Embryonic facial prominence (tissue), 1 donor: ENCODE measurements around the gene ERICH6B.
A peak's percentile ranks its signal among the peaks of the same experiment; 100 is the strongest.
"Not testable (repeated sequence)": the region's sequence is repeated elsewhere in the genome, so short reads cannot be mapped to it uniquely, and the experiment has no call there.

Experiments
- DNase-seq: peaks from one replicate; pipeline ENCODE4 v3.0.0-alpha.2; 2016; ENCODE audit errors: extremely low spot score

ERICH6B gene

DNA sequence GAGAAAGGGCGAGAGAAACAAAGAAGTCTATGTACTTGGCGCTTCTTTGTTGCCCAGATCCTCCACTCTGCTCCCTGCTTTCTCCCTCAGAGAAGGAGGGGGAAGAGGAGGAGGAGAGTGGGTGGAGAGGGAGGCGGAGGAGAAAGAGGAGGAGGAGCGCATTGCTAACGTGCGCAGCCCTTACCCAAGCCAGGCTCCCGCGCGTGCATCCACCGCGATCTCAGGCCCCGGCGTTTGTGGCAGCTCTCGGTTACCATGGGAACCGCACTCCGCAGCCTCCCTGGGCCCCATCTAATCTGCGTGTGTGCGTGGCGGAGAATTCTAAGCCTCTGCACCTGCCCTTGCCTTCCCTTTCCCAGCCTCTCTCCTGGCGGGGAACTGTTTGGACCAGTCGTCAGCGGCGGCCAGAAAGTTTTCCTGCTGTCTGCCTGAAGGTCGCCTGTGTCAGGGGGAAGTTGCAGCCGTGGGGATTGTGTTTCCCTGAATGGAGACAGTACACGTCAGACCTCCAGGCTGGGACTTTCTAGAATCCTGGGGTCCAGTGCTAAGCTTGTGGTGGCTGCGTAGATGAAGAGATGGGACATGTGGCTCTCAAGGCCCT is at the start of gene ERICH6B:
Gene ERICH6B, minus strand, starts transcription at position 239 of the 601 bp plus-strand sequence. CDS start 18,734 bp downstream, outside the sequence.
- DNase-seq: peak; percentile 66

DNA sequence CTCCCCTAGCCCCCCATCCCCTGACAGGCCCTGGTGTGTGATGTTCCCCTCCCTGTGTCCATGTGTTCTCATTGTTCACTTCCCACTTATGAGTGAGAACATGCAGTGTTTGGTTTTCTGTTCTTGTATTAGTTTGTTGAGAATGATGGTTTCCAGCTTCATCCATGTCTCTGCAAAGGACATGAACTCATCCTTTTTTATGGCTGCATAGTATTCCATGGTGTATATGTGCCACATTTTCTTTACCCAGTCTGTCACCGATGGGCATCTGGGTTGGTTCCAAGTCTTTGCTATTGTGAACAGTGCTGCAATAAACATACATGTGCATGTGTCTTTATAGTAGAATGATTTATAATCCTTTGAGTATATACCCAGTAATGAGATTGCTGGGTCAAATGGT is 47.4 kb upstream of the ERICH6B start:
- DNase-seq: not testable (repeated sequence)

DNA sequence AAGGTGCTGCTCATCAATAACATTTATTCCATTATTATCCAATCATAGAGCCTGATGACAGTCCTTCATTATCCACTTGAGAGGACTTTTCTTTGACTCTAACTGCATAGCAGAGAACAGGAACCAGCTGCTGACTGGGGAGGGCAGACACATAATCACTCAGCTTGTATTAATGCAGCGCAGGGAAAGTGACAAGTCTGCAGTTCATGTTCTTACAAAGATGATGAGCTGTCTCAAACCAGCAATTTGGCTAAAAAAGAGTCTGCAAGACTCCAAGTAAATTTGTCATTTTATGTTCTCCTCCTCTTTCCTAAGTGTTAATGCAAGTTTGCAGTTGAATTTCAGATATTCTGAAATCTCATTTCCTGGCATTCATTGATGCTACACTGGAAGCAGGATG is 46.6 kb upstream of the ERICH6B start:
- DNase-seq: no peak

DNA sequence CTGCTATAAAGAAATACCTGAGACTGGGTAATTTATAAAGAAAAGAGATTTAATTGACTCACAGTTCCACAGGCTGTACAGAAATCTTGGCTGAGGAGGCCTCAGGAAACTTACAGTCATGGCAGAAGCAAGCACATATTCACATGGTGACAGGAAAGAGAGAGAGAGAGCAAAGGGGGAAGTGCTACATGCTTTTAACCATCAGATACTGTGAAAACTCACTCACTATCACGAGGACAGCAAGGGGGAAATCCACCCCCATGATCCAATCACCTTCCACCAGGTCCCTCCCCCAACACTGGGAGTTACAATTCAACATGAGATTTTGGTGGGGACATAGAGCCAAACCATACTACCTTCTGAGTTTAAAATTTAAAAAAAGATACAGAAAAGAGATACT is 44.9 kb upstream of the ERICH6B start:
- not testable (repeated sequence) for DNase-seq

DNA sequence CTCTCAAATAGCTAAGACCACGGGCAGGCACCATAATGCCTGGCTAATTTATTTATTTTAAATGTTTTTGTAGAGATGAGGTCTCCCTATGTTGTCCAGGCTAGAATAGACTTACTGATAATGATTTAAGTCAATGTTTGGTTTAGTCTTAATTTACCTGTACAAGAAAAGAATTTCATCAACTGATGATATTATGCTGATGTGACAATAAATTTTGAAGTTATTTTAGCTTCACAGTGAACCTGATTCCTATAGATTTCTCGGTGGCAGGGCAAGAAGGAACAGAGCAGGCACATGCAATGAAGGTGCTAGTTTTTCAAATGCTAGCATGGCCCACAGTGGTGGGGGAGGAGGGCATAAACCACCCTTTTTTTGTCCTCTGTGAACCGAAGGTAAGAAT is 44.0 kb upstream of the ERICH6B start:
- no peak for DNase-seq

DNA sequence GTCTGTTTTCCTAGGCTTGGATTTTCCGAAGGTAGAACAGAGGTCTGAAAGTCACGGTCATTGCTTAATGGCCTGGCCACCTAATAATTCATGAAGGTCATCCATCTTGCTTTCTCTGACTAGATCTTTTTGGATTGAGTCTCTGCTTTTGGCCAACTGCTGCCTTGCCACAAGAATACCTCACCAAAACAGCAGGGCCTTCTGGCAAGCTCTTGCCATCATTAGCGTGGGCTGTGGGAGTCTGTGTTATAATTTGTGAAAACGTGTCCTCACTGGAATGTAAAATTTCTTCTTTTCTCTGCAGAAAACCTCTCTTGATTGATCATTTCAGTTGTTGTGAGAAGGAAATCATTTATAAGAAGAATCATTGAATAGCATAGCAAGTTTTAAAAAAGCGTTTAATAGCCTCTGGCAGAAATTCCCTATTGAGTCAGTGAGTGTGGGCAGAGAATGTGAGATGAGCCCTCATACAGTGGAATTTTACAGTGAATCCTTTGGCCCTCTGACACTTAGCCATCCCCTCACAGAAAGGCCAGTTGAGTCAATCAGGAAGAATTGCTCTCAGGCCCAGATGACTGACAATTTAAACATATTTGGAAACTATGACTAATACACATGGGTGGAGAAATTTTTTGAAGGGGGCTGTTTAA is 43.2 kb upstream of the ERICH6B start:
- no peak for DNase-seq

DNA sequence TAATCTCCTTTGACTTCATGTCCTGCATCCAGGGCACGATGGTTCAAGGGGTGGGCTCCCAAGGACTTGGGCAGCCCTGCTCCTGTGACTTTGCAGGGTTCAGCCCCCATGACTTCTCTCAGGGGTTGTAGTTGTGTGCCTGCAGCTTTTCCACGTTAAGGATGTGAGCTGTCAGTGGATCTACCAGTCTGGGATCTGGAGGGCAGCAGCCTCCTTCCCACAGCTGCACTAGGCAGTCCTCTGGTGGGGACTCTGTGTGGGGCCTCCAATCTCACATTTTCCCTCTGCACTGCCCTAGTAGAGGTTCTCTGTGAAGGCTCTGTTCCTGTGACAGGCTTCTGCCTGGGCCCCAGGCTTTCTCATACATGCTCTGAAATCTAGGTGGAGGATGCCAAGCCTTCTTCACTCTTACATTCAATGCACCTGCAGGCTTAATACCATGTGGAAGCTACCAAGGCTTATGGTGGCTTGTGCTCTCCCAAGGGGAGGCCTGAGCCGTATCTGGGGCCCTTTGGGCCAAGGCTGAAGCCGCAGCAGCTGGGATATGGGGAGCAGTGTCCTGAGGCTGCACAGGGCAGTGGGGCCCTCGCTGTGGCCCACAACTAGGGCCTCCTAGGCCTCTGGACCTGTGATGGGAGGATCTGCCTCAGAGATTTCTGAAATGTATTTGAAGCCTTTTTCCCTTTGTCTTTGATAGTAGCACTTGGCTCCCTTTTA is 39.3 kb upstream of the ERICH6B start:
- no peak for DNase-seq

DNA sequence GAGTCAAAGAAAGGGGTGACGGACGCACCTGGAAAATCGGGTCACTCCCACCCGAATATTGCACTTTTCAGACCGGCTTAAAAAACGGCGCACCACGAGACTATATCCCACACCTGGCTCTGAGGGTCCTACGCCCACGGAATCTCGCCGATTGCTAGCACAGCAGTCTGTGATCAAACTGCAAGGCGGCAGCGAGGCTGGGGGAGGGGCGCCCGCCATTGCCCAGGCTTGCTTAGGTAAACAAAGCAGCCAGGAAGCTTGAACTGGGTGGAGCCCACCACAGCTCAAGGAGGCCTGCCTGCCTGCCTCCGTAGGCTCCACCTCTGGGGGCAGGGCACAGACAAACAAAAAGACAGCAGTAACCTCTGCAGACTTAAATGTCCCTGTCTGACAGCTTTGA is 29.7 kb upstream of the ERICH6B start:
- not testable (repeated sequence) for DNase-seq

DNA sequence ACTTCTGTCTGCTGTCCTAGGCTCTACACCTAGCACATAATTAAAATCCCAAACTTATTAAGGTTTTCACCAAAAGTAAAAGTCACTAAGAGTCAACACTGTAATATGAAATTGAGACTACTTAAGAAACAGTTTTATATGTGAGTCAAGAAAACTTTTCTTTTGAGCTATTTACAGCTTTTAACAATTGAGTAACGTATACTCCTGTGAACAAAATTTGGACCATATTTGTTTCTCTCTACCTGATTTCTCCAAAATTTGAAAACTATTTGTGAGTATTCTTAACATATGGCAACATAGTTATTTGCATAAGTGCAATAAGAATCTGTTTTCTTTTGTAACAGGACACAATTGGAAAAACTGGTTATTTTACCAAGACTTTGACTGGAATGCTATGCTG is 26.6 kb upstream of the ERICH6B start:
- not testable (repeated sequence) for DNase-seq

DNA sequence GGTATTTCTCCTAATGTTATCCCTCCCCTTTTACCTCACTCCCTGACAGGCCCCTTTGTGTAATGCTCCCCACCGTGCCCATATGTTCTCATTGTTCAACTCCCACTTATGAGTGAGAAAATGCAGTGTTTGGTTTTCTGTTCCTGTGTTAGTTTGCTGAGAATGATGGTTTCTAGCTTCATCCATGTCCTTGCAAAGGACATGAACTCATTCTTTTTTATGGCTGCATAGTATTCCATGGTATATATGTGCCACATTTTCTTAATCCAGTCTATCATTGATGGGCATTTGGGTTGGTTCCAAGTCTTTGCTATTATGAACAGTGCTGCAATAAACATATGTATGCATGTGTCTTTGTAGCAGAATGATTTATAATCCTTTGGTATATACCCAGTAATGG is 19.8 kb upstream of the ERICH6B start:
- DNase-seq: not testable (repeated sequence)

DNA sequence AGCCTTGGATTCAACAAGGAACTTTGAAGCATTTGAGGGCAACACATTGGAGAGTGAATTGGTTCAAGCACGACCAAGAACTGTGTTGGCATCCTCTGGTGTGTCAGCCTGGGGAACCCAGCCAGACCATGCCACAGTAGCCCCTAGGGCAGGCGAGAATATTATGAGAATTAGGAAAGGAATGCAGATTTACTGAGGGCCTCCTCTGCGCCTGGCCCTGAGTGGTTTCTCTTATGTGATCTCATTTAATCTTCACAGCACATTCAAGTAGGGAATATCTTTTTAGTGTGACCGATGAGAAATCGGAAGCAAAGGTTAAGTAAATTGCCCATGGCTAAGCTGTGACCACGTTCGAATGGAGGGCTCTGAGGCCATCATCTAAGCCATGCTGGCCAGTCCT is 15.3 kb upstream of the ERICH6B start:
- no peak for DNase-seq

DNA sequence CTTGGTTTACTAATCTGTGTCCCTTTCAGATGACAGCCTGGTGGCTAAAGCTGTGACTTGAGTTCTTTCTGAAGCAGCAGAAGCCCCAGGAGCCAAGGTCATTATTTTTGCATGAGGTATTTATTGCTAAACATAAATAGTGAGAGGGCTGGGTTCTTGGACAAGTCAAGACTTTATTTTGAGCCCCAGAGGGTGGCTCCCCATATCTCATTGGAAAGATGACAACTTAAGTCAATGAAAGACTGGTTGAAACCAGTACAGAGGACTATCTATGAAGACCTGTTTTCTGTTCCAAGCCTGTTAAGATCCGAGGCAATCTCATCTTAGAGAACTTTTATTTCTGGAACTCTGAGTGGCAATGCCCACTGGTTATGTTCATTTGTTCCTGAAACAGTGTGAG is 14.4 kb upstream of the ERICH6B start:
- no peak for DNase-seq

DNA sequence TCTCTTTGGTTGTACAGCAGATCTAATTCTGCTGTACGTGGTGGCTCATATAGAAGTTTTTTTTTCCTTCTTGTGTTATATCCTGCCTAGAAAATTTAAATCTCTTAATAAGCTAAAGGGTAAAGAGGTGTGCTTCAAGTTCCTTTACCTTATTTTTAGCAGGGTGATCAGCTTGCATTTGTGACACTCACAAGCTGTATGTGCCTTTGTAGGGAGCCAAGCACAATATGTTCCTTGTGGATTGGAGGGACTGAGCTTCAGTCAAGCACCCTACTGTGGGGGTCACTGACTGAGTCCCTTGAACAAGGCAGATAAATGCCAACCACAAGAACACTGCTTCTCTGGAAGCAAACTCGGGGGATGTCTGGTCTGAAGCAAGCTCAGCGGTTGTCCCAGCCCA is 12.6 kb upstream of the ERICH6B start:
- DNase-seq: no peak

DNA sequence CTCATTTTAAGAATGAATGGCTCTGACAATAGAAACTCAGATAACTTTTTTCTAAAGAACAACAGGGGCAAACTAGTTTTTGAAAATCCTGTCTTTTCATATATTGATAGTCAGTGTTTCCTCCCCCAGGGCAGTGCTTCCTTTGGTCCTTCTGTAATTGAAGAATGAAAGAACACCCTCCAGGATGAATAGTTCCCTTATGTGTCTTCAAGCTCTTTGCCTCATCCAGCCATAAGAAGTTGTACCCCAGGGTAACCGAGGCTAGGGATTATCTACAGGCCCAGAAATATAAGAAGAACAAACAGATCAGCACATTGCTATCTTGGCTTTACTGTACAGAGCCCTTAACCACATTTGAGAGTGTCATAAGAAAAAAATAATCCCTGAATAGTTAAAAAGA is 12.1 kb upstream of the ERICH6B start:
- DNase-seq: no peak

DNA sequence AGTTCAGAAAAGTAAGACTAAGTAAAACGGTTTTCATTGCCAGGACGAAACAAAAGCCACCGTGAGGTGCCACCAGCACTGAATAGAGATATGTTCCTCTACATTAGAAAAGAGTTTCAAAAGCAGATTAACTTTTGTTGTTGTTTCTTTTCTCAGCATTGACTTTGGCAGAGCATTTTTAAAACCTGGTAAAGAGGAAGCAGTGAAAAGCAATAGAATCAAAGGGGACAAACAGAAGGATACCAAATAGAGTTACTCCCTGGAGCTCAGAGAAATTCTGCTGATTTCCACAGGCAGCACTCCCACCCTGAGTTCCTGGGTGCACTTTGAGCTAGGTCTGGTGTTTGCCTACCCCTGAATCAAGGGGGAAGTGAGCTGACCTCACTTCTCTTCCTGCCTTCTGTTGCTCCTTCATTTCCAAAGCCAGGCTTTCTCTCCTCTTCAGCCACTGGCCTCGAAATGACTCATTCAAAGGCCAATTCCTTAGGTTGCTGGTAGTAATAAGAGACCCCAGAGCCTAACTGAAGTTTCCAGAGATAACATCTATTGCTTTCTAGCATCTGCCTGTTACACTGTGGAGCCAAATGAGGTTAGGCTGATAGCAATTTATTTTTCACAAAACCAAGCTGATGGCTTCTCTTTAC is 11.3 kb upstream of the ERICH6B start:
- no peak for DNase-seq

DNA sequence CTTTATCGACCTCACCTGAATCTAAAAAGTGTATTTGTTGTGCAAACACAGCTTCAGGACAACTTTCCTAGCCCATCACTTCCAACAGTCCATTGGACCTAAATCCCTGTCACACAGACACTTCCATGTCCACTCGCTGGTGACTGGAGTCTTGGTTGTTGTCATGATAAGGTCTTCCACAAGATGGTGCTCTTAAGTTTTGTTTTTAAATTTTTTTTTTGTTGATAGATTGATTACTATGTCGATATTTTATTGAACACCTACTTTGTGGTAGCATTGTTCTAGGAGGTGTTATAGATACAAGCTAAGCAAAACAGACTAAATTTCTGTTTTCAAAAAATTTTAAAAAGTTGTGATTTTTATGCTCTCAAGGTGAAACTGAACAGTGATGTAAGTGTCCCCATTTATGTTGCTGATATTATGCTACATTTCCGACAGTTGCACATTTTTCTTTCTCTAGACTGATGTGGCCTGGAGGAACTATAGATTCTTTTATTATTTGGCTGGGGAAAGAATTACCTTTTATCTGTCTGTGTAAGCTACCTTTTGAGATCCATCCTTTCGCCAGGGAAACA is 8.1 kb upstream of the ERICH6B start:
- DNase-seq: no peak

DNA sequence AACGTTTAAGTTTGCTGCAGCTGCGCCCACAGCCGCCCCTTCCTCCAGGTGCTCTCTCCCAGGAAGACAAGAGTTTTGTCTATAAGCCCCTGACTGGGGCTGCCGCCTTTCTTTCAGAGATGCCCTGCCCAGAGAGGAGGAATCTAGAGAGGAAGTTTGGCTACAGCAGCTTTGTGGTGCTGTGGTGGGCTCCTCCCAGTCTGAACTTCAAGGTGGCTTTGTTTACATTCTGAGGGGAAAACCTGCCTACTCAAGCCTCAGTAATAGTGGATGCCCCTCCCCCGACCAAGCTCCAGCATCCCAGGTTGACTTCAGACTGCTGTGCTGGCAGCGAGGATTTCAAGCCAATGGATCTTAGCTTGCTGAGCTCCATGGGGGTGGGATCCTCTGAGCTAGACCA is 6.4 kb upstream of the ERICH6B start:
- DNase-seq: no peak

DNA sequence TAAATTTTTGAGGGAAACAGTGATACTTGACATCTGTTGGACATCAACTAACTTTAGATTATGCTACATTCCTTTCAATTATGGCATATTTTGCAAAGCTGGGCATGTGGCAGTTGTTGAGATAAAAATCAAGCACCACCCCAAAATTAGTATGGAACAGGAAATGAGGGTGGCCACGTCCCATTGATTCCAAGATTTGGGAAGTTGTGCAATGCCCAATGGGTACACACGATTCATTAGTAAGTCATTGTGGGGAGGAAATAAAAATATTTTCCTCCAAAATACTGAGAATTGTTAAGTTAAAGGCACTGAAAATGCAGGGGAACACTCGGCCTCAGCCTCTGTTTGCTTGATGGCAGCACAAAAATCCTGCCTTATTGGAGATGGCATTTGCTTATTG is 7.6 kb downstream of the ERICH6B start:
- DNase-seq: no peak

DNA sequence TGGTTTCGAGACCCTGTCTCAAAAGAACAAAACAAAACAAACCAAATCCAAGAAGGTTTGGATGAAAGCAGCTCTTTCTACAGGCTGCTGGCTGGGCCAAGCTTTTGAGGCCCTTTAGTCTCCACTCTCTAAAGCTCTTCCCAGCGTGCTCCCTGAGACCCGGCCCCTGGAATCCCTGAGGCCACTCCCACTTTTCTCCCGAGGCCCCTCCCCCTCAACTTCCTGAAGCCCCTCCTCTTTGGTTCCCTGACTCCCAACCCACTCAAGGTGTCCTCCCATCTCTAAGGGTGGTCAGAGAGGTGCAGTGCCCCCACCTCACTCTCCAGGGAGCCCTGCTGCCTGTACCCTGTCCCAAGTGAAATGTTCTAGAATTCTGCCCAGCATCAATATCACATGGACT is 10.6 kb downstream of the ERICH6B start:
- no peak for DNase-seq

DNA sequence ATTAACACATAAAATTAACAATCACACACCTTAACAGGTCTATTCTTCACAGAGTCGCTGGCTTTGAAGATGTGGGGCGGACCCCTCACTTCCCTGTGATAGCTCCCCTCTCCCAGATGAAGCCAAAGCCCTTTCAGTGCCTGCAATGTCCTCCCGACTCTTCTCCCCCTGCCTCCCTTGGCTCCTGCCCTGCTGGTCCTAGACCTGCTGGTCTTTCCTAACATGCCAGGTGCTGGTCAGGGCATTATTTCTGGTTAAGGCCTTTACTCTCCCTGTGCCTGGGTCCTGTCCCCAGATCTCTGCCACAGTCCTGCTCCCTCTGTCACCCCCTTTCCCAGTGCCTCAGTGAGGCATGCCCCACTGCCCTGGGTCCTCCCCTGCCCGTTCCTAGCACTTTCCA is 12.2 kb downstream of the ERICH6B start:
- no peak for DNase-seq

DNA sequence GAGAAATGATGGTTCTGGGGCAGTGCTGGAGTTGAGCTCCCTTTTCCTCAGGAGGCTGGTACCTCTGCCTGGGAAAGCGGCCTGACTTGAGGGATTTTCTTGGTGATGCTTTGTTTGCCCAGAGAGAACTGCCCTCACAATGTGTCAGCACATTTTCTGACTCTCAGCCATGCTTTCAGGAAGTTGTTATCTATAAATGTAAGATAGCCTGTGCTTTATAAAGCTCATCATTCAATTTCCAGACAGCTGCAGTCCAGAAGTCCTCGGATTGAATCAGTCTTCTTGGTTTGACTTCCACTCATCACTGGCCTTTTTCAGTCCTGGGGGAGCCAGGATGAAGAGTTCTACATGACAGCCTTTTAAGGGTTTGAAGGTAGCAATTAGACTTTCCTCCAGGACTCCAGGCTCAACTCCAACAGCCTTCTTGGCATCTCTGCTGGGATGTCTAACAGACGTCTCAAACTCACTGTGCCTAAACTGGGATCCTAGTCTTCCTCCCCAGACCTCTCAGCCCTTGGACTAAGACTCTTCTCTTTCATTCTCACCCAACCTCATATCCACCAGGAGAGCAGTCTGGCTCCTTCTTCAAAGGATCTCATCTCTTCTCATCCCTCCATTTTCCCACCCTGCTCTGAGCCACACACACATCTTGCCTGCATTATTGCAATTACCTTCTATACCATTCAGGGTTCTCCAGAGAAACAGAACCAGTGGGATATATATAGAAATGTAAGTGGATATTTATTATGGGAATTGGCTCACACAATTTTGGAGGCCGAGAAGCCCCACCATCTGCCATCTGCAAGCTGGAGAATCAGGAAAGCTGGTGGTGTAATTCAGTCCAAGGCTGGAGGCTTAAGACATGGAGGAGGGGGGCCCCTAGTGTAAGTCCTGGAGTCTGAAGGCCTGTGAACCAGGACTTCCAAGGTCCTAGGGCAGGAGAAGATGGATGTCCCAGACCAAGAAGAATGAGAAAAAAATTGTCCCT is 13.1 kb downstream of the ERICH6B start:
- DNase-seq: no peak
